GM06990 (cell line): Measurements from ENCODE around the gene CALU.

Experiments used
- DNase-seq: peaks from one replicate; pipeline ENCODE4 v3.0.0-alpha.2; 2011; ENCODE audit not compliant: insufficient read length; ENCODE audit errors: extremely low read depth
- H3K27me3 ChIP-seq: replicated peaks from 2 replicates; pipeline ENCODE4 v1.6.0; 2011; ENCODE audit warnings: low read length; ENCODE audit not compliant: control insufficient read depth, insufficient read depth
- H3K36me3 ChIP-seq: 2 replicates; pipeline ENCODE4 v1.5.1; 2011; ENCODE audit warnings: low read length; ENCODE audit not compliant: control insufficient read depth, insufficient read depth
- H3K4me3 ChIP-seq: replicated peaks from 2 replicates; pipeline ENCODE4 v1.5.1; 2011; ENCODE audit warnings: low read depth, mild to moderate bottlenecking, control low read depth, low read length
- TF ChIP-seq, protein P1 (sequence below): IDR thresholded peaks from 2 replicates; pipeline ENCODE4 v1.5.1; 2011; ENCODE audit warnings: low read length, control low read depth, mild to moderate bottlenecking, inconsistent platforms; ENCODE audit not compliant: insufficient read depth, poor library complexity, severe bottlenecking

CALU gene

DNA sequence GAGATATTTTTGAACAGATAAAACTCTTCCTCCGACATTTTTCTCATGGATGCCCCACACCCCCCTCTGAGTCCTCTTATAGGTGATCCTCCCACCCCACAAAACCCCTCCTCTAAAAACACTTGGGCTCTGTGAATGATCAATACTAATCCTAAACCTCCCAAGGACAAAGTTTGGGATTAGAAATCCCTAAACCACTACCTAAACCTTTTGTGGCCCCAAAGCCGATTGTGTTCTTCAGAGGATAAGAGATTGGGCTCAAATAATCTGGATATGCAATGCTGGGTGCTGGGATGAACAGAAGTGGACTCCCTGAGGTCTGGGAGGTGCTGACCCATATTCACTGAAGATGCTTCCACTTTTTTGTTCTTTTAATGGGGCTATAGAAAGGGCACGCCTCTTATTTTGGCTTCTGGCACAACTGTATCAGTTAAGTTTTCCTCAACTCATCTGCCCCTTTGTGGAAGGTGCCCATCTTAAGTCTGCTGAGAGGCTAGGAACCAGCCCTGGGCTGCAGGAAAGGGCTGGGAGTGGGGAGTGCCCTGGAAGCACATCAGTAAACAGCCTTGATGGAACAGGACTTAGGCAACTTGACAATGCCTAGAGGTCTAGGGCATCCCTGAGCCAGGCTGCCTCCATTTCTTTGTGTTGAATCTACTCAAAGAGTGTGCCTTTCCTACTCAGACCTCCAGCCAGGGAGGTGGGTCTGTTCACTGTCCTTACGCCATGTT, 36.8 kb downstream of the CALU start, which contains the start of gene OPN1SW:
Gene OPN1SW, minus strand, starts transcription at position 51 of the 731 bp plus-strand sequence. Its CDS starts 13 bp downstream, at position 38.
- DNase-seq = no peak
- H3K4me3 ChIP-seq = no peak within 1 kb of the TSS
- H3K36me3 ChIP-seq = peaks cover 8% of the 10 kb centered on the region
- TF ChIP-seq, protein P1, sequence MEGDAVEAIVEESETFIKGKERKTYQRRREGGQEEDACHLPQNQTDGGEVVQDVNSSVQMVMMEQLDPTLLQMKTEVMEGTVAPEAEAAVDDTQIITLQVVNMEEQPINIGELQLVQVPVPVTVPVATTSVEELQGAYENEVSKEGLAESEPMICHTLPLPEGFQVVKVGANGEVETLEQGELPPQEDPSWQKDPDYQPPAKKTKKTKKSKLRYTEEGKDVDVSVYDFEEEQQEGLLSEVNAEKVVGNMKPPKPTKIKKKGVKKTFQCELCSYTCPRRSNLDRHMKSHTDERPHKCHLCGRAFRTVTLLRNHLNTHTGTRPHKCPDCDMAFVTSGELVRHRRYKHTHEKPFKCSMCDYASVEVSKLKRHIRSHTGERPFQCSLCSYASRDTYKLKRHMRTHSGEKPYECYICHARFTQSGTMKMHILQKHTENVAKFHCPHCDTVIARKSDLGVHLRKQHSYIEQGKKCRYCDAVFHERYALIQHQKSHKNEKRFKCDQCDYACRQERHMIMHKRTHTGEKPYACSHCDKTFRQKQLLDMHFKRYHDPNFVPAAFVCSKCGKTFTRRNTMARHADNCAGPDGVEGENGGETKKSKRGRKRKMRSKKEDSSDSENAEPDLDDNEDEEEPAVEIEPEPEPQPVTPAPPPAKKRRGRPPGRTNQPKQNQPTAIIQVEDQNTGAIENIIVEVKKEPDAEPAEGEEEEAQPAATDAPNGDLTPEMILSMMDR = no peak
- no peaks in the 10 kb centered on the region for H3K27me3 ChIP-seq

DNA sequence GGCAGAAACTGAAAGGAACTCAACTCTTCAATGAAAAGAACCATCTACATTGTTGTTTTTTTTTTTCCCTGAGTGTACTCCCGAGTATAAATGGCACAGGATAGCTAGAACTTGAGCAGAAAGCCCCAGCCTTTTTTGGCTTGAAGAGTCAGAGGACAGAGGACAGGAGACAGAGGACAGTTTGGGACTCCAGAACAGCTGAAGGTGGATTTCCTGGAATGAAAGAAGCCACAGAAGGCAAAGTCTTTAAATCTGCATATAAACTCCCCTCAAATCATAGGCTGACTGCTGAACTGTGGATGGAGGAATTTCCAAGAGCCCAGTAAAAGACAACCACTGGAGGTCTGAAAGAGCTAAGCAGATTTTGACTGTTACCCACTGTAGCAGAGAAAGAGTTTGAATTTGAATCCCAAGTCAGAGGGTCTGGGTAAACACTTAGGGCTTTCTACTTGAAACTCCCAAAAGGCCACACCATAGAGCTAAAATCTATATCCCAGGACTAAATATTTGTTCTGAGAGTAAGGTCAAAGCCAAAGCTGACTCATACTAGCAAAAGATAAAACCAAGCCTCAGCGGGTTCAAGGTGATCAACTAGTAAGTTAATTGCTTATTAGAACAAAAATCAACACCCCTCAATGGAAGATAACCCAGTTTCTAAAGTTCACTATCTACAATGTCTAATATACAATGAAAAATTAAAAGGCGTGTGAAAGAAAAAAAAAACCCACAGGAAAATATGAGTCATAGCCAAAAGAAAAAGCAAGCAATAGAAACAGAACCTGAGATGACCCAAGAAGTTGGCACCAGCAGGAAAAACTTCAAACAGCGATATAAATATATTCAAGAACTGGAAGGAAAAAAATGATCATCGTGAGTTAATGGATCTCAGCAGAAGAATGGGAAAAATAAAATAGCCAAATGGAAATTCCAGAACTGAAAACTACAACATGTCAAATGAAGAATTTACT, 38.3 kb downstream of the CALU start:
- peaks cover 6% of the 10 kb centered on the region for H3K36me3 ChIP-seq
- DNase-seq = no peak
- H3K4me3 ChIP-seq = no peak overlapping the region
- TF ChIP-seq, protein P1 = no peak
- H3K27me3 ChIP-seq = no peaks in the 10 kb centered on the region

DNA sequence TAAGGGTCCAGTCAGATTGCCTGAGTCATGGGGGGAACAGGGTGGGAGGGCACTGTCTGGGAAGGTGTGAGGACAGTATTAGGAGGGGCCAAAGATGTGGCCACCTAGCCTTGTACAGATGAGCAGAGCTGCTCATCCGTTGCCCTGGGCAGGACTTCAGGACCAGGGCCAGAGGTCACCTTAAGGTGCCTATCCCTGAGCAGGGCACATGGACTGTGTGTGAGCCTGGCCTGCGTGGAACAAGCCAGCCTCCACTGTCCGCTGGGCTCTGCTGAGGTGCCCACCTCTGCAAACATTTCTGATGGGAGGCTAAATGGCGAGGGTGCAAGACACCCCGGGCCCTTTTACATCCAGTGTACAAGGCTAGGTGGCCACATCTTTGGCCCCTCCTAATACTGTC, 39.8 kb downstream of the CALU start:
- Histone ChIP-seq H3K4me3 (no peak overlapping the region), H3K36me3 (peaks cover 2% of the 10 kb centered on the region), H3K27me3 (no peaks in the 10 kb centered on the region)
- no peak for DNase-seq
- TF ChIP-seq, protein P1 = no peak

DNA sequence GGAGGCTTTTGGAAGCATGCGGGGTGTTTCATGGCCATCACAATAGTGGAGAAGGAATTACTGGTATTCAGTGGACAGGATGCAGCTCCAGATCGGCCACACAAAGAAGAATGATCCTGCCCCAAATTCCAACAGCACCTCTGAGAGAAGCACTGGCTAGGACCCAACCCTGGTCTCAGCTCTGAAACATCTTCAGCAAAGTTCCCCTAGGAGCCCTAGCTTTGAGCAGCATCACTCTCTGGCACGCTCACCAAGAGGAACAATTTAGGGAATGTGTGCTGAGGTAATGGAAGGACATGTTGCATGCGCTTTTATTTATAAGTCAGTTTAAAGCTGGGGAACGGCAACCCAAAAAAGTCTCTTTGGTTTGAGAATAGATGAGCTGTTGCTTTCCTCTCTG, 42.0 kb downstream of the CALU start:
- Histone ChIP-seq H3K4me3 (no peak overlapping the region), H3K36me3 (no peaks in the 10 kb centered on the region), H3K27me3 (no peaks in the 10 kb centered on the region)
- DNase-seq = no peak
- TF ChIP-seq, protein P1 = no peak

DNA sequence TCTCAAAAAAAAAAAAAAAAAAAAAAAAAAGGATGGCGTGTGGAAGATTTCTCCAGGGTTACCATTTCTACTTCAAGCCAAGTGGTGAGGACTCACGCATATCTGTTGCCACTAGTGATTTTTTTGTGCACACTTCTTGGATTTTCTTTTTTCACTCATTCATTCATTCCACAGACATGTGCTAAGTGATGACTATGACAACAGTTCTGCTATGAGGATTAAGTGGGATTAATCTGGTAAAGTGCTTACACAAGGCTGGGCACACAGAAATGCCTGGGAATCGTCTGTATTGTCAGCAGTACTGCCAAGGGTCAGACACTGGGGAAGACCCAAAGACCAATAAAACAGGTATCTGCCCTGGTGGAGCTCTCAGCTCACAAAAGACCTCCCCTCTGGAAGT, 42.7 kb downstream of the CALU start:
- TF ChIP-seq, protein P1 = no peak
- no peaks in the 10 kb centered on the region for H3K27me3 ChIP-seq
- DNase-seq = no peak
- H3K36me3 ChIP-seq = no peaks in the 10 kb centered on the region
- H3K4me3 ChIP-seq = no peak overlapping the region
